ENCODE results near the gene CCDC74A. TPM values are rescaled to one million over a fixed set of nuclear protein-coding genes. Genes with fewer than 3 reads are reported as not detected.
"Not testable (repeated sequence)": the region's sequence is repeated elsewhere in the genome, so short reads cannot be mapped to it uniquely, and the experiment has no call there.

Gene CCDC74A
- 10 to 100 TPM; 10.2 to 10.4 TPM for total RNA-seq

GRCh38 chr2:131527131-131528001 is at the start of gene CCDC74A:
Gene CCDC74A (plus strand): TSS chr2:131527888. CDS start chr2:131527971, 83 bp downstream.
- intact Hi-C loops (cut with micrococcal nuclease); H3K9me3 Mint-ChIP-seq; H3K36me3 Mint-ChIP-seq (ENCODE audit: low read depth); H3K27me3 Mint-ChIP-seq: not testable (repeated sequence)
- H3K4me3 Mint-ChIP-seq = peak within 1 kb of the TSS; percentile 80
- peaks cover 14% of the 10 kb centered on the region for H3K4me1 Mint-ChIP-seq (ENCODE audit: low read depth)
- peak within 1 kb of the TSS; percentile 72 for H3K27ac Mint-ChIP-seq
- ChIA-PET POLR2A (interaction anchor here (0.6 kb wide), 1 partner anchor 30 kb away, joined by 3 read pairs; no protein-coding TSS in a partner anchor), CTCF (interaction anchor here (0.9 to 1.4 kb wide), 2 partner anchors 34 to 114 kb away, joined by 3 to 4 read pairs; no protein-coding TSS in a partner anchor)
- ATAC-seq = peak; percentile 87
- peak; percentile 88 for DNase-seq

GRCh38 chr2:131478074-131478849 is 49.4 kb upstream of the CCDC74A start:
- H3K4me3 Mint-ChIP-seq; POLR2A ChIA-PET; H3K9me3 Mint-ChIP-seq; H3K27me3 Mint-ChIP-seq; CTCF ChIA-PET; ATAC-seq; H3K27ac Mint-ChIP-seq; H3K4me1 Mint-ChIP-seq (ENCODE audit: low read depth); DNase-seq; intact Hi-C loops (cut with micrococcal nuclease): not testable (repeated sequence)
- H3K36me3 Mint-ChIP-seq (ENCODE audit: low read depth) = peaks cover 12% of the 10 kb centered on the region

GRCh38 chr2:131478850-131479461 is 48.7 kb upstream of the CCDC74A start:
- intact Hi-C loops (cut with micrococcal nuclease); DNase-seq; H3K27me3 Mint-ChIP-seq; CTCF ChIA-PET; H3K4me3 Mint-ChIP-seq; H3K9me3 Mint-ChIP-seq; POLR2A ChIA-PET; H3K27ac Mint-ChIP-seq; H3K4me1 Mint-ChIP-seq (ENCODE audit: low read depth): not testable (repeated sequence)
- ATAC-seq = peak; percentile 13
- H3K36me3 Mint-ChIP-seq (ENCODE audit: low read depth) = peaks cover 14% of the 10 kb centered on the region

GRCh38 chr2:131480351-131480750 is 47.3 kb upstream of the CCDC74A start:
- H3K4me1 Mint-ChIP-seq (ENCODE audit: low read depth); H3K27ac Mint-ChIP-seq; H3K4me3 Mint-ChIP-seq; DNase-seq; intact Hi-C loops (cut with micrococcal nuclease); POLR2A ChIA-PET; H3K9me3 Mint-ChIP-seq; H3K27me3 Mint-ChIP-seq; CTCF ChIA-PET; ATAC-seq: not testable (repeated sequence)
- H3K36me3 Mint-ChIP-seq (ENCODE audit: low read depth) = peaks cover 16% of the 10 kb centered on the region

- intact Hi-C loops (cut with micrococcal nuclease); DNase-seq; POLR2A ChIA-PET; ATAC-seq; H3K27ac Mint-ChIP-seq; H3K4me3 Mint-ChIP-seq; H3K9me3 Mint-ChIP-seq; H3K4me1 Mint-ChIP-seq (ENCODE audit: low read depth); H3K27me3 Mint-ChIP-seq; CTCF ChIA-PET: not testable (repeated sequence)
- H3K36me3 Mint-ChIP-seq (ENCODE audit: low read depth) = peaks cover 12% of the 10 kb centered on the region
Observed at GRCh38 chr2:131482506-131483155, 45.1 kb upstream of the CCDC74A start.

GRCh38 chr2:131483981-131484820 is 43.5 kb upstream of the CCDC74A start:
- ATAC-seq; H3K4me1 Mint-ChIP-seq (ENCODE audit: low read depth); DNase-seq; intact Hi-C loops (cut with micrococcal nuclease); H3K27ac Mint-ChIP-seq; POLR2A ChIA-PET; CTCF ChIA-PET; H3K9me3 Mint-ChIP-seq; H3K27me3 Mint-ChIP-seq; H3K4me3 Mint-ChIP-seq: not testable (repeated sequence)
- H3K36me3 Mint-ChIP-seq (ENCODE audit: low read depth) = peaks cover 23% of the 10 kb centered on the region

- CTCF ChIA-PET = not testable (repeated sequence)
Observed at GRCh38 chr2:131484906-131485460, 42.7 kb upstream of the CCDC74A start.

GRCh38 chr2:131486201-131486902 is 41.3 kb upstream of the CCDC74A start:
- intact Hi-C loops (cut with micrococcal nuclease); ATAC-seq; CTCF ChIA-PET; H3K4me3 Mint-ChIP-seq; H3K27me3 Mint-ChIP-seq; H3K9me3 Mint-ChIP-seq; DNase-seq; POLR2A ChIA-PET: not testable (repeated sequence)
- Mint-ChIP-seq H3K27ac (peak overlapping the region; percentile 30), H3K4me1 (ENCODE audit: low read depth) (peaks cover 17% of the 10 kb centered on the region), H3K36me3 (ENCODE audit: low read depth) (peaks cover 38% of the 10 kb centered on the region)

More at GRCh38 chr2:131484906-131485460, 42.7 kb upstream of the CCDC74A start:
- intact Hi-C loops (cut with micrococcal nuclease); H3K4me1 Mint-ChIP-seq (ENCODE audit: low read depth); POLR2A ChIA-PET; ATAC-seq; H3K4me3 Mint-ChIP-seq; H3K9me3 Mint-ChIP-seq; DNase-seq; H3K27ac Mint-ChIP-seq; H3K27me3 Mint-ChIP-seq: not testable (repeated sequence)
- peaks cover 26% of the 10 kb centered on the region for H3K36me3 Mint-ChIP-seq (ENCODE audit: low read depth)
